ENCODE results near the gene KIF26B.

The KIF26B gene

DNA sequence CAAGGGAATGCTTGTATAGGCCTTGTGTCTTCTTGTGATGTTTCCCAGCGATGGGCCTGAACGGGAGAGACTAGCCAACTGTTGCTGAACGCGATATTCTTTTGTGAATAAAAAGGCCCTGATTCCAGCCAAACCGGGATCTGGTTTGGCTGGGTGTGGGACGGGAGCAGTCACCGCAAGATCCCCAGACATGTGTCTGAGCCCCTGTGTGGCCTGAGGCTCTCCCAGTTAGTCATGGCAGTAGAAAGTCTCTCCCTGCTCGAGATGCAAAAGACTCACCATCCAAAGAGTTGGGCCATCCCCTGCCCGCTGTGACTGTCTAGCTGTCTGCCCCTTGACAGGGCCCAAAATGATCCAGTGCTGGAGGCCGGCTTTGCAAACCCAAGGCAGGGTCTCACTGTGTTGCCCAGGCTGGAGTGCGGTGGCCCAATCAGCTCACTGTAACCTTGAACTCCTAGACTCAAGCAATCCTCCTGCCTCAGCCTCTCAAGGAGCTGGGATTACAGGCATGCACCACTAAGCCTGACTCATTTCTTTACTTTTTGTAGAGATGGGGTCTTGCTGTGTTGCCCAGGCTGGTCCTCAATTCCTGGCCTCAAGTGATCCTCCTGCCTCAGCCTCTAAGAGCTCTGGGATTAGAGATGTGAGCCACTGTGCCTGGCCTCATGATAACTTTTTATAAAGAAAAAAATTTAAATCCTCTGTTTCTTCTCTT, 56.4 kb downstream of the KIF26B start:
- no peak for DNase-seq

DNA sequence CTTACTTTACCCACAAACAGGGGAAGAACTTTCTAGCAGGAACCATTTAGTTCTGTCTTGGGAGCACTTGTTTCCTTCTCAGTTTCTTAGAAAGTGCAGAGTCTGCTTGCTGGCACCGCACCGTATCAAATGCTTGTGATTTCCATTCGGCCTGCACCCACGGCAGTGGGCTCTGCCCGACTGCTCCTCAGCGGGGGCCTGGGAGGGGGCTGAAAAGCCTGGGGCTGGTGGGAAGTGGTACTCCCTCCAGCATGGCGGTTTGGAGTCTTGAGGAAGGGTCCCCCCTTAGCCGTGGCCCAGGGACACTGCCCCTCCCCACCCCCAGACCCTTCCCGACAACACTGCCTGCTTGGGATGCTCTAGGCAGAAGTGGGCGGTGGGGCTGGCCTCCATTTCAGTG, 57.0 kb downstream of the KIF26B start:
- DNase-seq, result no peak

- no peak for DNase-seq
Measured at GRCh38 chr1:245212221-245212710, 57.5 kb downstream of the KIF26B start.

DNA sequence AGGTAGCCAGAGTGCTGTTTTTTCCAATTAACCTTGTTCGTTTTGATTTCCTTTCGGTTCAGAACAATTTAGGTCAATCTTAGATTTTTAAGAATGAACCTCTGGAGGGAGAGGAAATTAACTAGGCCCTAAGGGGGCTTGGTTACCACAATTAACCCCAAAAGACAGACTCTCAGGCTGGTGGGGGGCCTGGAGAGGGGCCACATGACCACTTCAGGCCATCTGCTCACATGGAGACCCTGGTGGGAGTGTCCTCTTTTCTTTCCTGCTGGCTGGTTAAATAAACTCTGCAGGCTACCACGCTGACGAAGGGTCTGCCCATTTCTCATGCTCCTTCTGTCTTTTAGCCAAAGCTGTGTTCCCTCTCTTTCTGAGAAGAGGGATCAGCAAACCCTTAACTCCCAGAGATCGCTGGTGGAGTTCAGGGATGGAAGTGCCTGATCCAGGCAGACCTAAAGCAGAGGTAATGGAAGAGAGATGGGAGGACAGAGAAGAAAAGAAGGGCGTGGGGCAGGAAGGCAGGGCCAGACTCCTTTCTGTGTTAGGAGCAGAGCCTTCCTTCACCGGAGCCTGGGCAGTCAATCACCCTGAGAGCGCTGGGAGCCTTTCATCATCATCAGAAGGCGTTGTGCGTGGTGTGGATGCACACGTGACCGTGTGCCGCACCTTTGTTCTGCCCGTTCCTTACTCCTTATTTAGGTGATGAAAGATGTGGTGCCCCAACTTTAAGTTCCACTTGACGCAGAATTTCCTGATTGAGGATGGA, 58.5 kb downstream of the KIF26B start:
- no peak for DNase-seq

- DNase-seq, result no peak
Measured at GRCh38 chr1:245215071-245215470, 60.3 kb downstream of the KIF26B start.

DNA sequence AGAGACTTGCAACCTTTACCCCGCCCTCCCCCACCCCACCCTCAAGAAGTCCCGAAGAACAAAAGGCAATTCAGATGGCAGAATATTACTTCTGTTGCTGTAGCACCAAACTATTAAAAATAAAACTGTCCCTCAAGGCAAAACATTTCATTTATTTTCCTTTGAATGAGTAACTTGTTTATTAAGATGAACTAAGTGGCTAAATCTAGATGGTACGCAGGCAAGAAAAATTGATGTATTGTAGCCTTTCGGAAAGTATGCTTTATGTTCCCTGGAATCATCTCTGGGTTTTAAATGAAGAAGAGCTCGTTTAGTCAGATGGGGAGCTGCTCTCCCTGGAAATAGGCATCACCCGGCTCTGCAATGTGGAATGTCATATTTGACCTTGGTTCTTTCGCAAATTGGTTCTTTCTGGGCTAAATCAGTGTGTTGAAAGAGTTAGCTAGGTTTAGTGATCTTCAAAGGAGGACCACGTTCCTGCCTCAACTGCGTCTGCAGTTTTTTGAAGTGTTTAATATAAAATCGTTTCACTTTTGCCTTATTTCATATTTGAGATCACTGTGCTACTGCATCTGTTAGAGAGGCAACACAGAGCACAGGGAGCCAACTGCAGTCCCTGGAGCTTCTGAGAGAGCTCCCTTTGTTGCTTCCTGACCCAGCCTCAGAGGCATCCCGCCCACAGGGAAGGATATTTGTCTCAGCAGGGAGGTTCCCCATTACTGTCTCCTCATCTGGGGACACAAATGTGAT, 61.8 kb downstream of the KIF26B start:
- no peak for DNase-seq

DNA sequence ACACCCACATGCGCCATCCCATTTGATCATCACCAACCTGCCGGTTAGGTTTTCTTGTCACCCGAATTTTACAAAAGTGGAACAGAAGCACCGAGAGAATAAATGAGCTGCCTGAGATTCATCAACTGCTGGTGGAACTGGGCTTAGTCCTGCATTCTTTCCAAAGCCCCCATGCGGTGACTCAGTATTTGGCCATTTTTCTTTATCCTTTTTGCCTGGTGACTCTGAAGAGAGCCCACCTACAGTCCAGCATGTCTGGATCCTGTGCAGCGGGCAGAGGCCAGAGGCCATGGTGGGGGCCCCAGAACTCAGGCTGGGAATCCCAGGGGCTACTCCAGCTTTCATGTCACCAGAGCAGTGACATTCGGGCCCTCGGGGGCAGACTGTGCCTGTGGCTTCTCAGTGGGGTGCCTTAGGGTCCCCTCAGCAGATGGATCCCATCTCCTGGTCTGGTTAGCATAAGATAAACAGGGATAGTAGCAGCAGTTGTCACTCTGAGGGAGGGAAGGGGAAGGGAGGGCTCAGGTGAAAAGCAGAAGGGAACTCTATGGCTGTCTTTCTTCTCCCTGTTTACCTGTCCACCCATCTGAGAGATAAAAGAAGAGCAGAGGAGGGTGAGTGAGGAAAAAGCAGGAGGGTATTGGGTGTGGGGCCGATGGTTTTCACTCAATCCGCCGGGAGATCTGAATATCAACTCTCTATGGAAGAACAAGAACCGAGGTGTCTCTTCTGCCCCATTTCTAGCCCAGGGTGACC, 63.2 kb downstream of the KIF26B start:
- no peak for DNase-seq

GRCh38 chr1:245220381-245220985, 65.7 kb downstream of the KIF26B start:
- no peak for DNase-seq

DNA sequence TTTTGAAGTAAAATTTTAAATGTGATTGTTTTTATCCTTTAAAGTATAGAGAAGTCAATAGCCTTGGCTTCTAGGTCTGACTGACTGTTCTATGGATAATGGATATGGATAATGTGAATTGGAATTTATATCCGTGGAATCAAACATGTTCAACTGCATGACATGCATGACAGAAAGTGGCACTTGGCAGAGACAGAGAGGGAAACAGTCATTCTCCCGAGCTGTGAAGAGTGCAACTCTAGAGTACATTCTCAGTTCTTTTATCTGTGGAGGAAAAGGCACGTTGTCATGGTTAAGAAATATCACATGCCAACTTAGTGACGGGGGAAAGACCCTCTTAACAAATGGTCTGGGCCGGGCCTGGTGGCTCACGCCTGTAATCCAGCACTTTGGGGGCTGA, 67.0 kb downstream of the KIF26B start:
- no peak for DNase-seq

GRCh38 chr1:245222931-245223595, 68.3 kb downstream of the KIF26B start:
- no peak for DNase-seq

GRCh38 chr1:245225322-245226202, 70.8 kb downstream of the KIF26B start:
- no peak for DNase-seq

GRCh38 chr1:245226203-245226499, 71.4 kb downstream of the KIF26B start:
- DNase-seq, result no peak

DNA sequence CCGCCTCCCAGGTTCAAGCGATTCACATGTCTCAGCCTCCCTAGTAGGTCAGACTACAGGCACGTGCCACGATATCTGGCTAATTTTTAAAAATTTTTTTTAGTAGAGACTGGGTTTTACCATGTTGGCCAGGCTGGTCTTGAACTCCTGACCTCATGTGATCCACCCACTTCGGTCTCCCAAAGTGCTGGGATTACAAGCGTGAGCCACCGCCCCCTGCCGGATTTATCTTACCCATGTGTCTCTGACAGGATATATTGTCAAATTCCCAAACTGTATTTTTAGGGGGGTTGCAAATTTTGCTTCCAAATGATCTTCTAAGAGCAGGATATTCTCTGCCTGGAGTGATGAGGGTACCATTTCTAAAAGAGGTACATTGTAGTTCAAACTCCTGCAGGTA, 74.3 kb downstream of the KIF26B start:
- DNase-seq, result no peak

- DNase-seq, result no peak
Measured at GRCh38 chr1:245232931-245233330, 78.1 kb downstream of the KIF26B start.

DNA sequence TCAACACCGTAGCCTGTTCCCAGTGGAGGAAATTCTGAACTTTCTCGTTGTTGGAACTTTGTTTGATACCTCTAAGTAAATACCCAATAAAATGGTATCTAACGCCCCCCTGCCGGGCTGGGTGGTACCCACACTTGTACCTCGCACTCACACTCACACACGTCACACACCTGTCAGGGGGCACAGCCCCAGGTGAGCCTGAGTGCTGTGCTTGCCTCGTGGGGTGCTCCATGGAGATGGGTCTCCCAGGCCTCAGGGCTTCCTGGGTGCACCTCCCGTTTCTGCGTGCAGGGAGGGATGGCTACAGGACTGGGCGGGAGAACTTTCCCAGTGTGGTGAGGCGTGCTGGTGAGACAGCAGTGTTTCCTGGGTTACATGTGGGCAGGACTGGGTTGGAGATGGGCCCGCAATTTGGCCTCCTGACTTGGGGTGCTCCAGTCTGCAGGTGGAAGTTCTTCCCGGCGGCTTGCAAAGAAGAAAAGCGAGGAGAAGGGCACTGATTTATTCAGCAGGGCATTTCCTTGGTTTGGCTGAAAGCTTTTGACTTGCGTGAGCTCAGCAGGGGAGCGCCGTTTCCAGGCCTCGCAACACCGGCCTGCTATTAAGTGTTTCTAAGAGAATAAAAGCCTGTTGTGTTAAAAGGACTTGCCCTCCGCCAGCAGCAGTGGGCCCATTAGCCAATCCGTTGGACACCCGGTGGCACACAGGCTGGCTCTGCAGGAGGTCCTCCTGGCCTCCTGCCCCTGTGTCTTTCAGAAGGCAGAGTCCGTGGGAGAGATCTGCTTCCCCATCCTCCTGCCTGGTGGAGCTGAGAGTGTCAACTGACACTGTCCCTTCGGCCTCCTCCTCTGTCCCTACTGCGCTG, 79.7 kb downstream of the KIF26B start:
- DNase-seq, result no peak

DNA sequence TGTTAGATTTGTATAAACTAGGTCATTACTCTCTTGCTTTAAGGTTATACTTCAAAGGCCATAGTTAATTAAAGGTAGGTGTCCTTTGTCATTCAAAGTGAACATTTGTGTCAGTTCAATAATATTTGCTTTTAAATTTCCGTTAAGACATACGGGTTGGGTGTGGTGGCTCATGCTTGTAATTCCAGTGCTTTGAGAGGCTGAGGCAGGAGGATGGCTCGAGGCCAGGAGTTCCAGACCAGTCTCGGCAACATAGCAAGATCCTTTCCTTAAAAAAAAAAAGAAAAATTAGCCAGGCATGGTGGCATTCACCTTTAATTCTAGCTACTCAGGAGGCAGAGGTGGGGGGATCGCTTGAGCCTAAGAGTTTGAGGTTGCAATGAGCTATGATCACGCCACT, 80.4 kb downstream of the KIF26B start:
- DNase-seq, result no peak

DNA sequence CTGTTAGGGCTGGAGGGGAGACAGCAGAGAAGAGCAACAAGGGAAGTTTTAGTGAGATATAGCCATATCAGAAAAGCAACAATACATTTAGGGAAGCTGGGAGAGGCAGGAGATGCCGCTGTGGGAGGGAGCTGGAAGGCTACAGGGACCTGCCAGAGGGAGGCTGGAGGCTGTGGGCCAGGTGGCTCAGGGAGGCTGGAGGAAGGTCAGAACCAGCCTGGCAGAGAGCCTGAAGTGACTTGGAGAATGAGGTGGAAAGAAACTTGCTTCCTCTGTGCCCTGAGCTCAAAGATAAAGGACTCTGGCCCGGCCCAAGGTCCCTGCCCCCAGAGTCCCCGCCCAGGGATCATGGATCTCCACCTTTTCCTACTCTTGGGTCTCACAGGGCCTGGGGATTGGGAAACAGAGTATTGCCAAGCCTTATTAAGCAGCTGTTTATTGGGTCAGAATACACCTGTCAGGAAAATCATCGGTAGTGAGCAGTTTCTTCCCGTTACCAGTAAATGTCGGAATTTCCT, 85.9 kb downstream of the KIF26B start:
- DNase-seq, result no peak

- DNase-seq, result no peak
Measured at GRCh38 chr1:245241526-245242130, 86.8 kb downstream of the KIF26B start.

DNA sequence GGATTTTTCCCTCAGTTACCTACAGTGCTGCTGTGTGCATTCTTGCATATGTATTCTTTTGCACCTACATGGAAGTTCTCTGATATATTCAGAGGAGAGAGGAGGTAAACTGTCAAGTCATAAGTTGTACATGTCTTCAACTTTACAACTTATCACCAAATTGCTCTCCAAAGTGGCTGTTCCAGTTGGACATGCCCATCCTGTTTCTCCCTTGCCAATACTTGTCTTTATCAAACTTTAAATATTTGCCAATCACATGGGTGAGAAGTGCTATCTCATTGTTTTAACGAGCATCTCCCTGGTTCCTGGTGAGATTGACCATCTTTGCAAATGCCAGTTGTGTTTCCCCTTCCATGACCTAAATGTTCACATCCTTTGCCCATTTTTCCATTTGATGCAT, 88.2 kb downstream of the KIF26B start:
- DNase-seq, result no peak

Data from CD4-positive, alpha-beta T cell treated with Interleukin-21 for 1 hour (primary cell).